ENCODE results near the gene SESTD1. TPM values are rescaled to one million over a fixed set of nuclear protein-coding genes. Genes with fewer than 3 reads are reported as not detected.
"Not testable (repeated sequence)": the region's sequence is repeated elsewhere in the genome, so short reads cannot be mapped to it uniquely, and the experiment has no call there.

Gene SESTD1
- total and polyA plus RNA-seq, 11 donors = 2.9 to 48.7 (median 31.8) TPM

DNA sequence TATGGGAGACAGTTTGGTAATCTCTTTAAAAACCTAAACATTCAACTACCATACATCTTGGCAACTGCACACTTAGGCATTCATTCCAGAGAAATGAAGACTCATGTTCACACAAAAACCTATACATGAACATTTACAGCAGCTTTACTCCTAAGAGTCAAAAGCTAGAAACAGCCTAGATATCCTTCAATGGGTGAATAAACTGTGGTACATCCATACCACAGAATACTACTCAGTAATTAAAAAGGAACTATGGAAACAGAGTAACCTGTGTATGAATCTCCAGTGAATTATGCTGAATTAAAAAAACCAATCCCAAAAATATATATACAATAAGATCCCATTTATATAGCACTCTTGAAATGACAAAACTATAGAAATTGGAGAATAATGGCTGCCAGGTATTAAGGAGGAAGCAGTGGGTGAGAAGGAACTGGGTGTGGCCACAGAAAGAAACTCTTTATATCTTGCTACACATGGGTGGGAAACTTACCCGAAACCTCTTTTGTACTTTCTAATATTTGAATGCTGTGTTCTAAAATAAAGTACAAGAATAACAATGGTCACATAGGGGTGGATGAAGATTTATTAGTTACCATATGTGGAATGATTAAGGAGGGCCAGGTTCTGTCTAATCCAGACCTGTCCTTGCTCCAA lies 13.7 kb downstream of the SESTD1 start:
- Histone ChIP-seq H3K9me3 (peaks cover 0 to 20% (median 3%) of the 10 kb centered on the region in 12 donors), H3K27me3 (no peaks in the 10 kb centered on the region), H3K4me3 (no peak overlapping the region), H3K36me3 (no peaks in the 10 kb centered on the region), H3K4me1 (peaks cover 0 to 54% (median 0%) of the 10 kb centered on the region in 12 donors), H3K27ac (no peak overlapping the region)
- TF ChIP-seq CTCF (IDR thresholded peaks at IDR 0.05) (no peak), POLR2A (IDR thresholded peaks at IDR 0.05) (no peak)
- no peak for ATAC-seq
- intact Hi-C loops (cut with DNase I) = no loop called here
- DNase-seq = no peak
- WGBS, 4 donors = 52 to 83% (median 76%) methylated on average over 1 of the region's 1 CpG

- Histone ChIP-seq H3K36me3 (no peaks in the 10 kb centered on the region), H3K27ac (no peak overlapping the region), H3K27me3 (no peaks in the 10 kb centered on the region), H3K9me3 (peaks cover 0 to 17% (median 0%) of the 10 kb centered on the region in 12 donors), H3K4me1 (peaks cover 0 to 49% (median 0%) of the 10 kb centered on the region in 12 donors), H3K4me3 (no peak overlapping the region)
- TF ChIP-seq CTCF (IDR thresholded peaks at IDR 0.05) = no peak
- no peak for TF ChIP-seq POLR2A (IDR thresholded peaks at IDR 0.05)
- 85 to 98% (median 94%) methylated on average over 3 of the region's 3 CpGs for WGBS, 4 donors
- DNase-seq (no peak), ATAC-seq (no peak)
- intact Hi-C loops (cut with DNase I) = no loop called here
These were observed 14.5 kb downstream of the SESTD1 start for GRCh38 chr2:179250095-179250494.

DNA sequence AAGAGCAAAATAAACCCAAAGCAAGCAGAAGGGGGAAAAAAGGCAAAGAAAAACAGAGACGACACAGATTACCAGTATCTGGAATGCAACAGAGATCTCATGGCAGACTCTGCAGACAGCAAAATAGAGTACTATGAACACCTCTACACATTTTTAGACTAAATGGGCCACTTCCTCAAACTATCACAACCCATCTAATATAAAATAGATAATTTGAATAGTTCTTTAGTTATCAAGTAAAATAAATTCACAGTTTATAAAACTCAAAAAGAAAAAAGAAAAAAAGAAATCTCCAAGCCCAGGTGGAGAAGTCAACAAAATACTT lies 16.6 kb downstream of the SESTD1 start:
- 58 to 75% (median 71%) methylated on average over 1 of the region's 1 CpG for WGBS, 4 donors
- ATAC-seq (no peak), DNase-seq (no peak)
- peaks cover 0 to 40% (median 0%) of the 10 kb centered on the region in 12 donors for H3K4me1 ChIP-seq
- no peaks in the 10 kb centered on the region for H3K27me3 ChIP-seq
- peaks cover 0 to 24% (median 0%) of the 10 kb centered on the region in 12 donors for H3K9me3 ChIP-seq
- no peaks in the 10 kb centered on the region for H3K36me3 ChIP-seq
- intact Hi-C loops (cut with DNase I) = no loop called here
- no peak overlapping the region for H3K4me3 ChIP-seq
- TF ChIP-seq POLR2A (IDR thresholded peaks at IDR 0.05) = no peak
- TF ChIP-seq CTCF (IDR thresholded peaks at IDR 0.05) = no peak
- no peak overlapping the region for H3K27ac ChIP-seq

DNA sequence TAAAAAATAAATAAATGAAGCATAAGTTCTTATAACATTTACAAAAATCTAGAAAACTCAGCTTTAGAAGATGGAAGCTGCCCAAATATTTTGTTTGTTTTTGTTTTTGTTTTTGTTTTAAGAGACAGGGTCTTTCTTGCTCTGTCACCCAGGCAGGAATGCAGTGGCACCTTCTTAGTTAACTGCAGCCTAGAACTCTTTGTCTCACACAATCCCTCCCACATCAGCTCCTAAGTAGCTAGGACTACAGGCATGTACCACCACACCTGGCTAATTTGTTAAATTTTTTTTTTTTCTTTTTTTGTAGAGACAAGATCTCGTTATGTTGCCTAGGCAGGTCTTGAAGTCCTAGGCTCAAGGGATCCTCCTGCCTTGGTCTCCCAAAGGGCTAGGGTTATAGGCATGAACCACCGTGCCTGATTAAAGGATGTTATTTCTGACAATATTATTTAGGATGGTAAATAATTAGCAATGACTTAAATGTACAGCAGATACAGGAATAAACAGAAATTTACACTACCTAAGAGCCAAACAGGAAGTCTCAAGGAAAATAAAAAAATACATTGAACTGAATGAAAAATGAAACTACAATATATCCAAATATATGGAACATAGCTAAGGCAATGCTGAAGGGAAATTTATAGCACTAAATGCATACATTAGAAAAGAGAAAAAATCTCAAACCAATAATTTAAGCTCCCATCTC lies 17.2 kb downstream of the SESTD1 start:
- H3K27me3 ChIP-seq = no peaks in the 10 kb centered on the region
- DNase-seq (no peak), ATAC-seq (no peak)
- no peaks in the 10 kb centered on the region for H3K36me3 ChIP-seq
- WGBS, 4 donors = 59 to 89% (median 85%) methylated on average over 2 of the region's 2 CpGs
- intact Hi-C loops (cut with DNase I) = no loop called here
- H3K4me3 ChIP-seq = no peak overlapping the region
- peaks cover 0 to 27% (median 0%) of the 10 kb centered on the region in 12 donors for H3K9me3 ChIP-seq
- no peak for TF ChIP-seq POLR2A (IDR thresholded peaks at IDR 0.05)
- no peak for TF ChIP-seq CTCF (IDR thresholded peaks at IDR 0.05)
- H3K4me1 ChIP-seq = peaks cover 0 to 34% (median 0%) of the 10 kb centered on the region in 12 donors
- no peak overlapping the region for H3K27ac ChIP-seq

DNA sequence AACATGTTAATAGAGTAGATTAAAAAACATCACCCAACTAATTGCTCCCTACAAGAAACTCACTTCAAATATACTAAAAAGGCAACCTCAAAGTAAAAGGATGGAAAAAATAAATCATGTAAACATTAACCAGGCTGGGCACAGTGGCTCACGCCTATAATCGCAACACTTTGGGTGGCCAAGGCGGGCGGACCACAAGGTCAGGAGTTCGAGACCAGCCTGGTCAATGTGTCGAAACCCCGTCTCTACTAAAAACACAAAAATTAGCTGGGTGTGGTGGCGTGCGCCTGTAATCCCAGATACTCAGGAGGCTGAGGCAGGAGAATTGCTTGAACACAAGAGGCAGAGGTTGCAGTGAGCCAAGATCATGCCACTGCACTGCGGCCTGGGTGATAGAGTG lies 18.8 kb downstream of the SESTD1 start:
- H3K27me3 ChIP-seq; H3K36me3 ChIP-seq; DNase-seq; ATAC-seq; intact Hi-C loops (cut with DNase I); H3K27ac ChIP-seq; H3K4me3 ChIP-seq: not testable (repeated sequence)
- H3K9me3 ChIP-seq = peaks cover 0 to 23% (median 0%) of the 10 kb centered on the region in 12 donors
- 85 to 99% (median 91%) methylated on average over 10 of the region's 10 CpGs for WGBS, 4 donors
- peaks cover 0 to 20% (median under 1%) of the 10 kb centered on the region in 12 donors for H3K4me1 ChIP-seq

Data from heart left ventricle (tissue), 16 donors.